ENCODE results near the gene ZNF292. TPM values are rescaled to one million over a fixed set of nuclear protein-coding genes. Genes with fewer than 3 reads are reported as not detected.

Gene ZNF292
- total and polyA plus RNA-seq, 10 of the 15 experiments (the other 5 are each of a cell fraction or from before 2014, with no cell fraction given): 11.1 to 57.6 (median 30.6) TPM

DNA sequence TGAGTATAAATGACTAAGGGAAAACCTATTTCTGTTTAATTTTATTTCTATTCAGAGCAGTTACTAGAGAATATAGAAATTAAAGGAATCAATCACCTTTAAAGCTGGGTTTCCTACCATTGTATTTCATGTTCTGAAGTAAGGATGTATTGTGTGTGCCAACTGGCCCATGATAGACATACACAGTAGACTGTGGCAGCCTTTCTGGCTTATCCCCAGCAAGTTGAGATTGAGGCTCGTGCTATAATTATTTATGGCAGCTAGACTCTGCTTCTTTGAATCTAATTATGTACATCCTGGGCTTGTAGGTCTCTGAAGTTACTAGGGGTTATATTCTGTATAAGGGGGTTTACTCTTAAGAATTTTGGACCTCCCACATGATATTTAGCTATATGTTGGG lies 44.4 kb downstream of the ZNF292 start (continued):
- TF ChIP-seq, protein P1, sequence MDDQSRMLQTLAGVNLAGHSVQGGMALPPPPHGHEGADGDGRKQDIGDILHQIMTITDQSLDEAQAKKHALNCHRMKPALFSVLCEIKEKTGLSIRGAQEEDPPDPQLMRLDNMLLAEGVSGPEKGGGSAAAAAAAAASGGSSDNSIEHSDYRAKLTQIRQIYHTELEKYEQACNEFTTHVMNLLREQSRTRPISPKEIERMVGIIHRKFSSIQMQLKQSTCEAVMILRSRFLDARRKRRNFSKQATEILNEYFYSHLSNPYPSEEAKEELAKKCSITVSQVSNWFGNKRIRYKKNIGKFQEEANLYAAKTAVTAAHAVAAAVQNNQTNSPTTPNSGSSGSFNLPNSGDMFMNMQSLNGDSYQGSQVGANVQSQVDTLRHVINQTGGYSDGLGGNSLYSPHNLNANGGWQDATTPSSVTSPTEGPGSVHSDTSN (IDR thresholded peaks at IDR 0.05; ENCODE audit: insufficient replicate concordance, low read depth, low read length): no peak
- TF ChIP-seq, protein P2, sequence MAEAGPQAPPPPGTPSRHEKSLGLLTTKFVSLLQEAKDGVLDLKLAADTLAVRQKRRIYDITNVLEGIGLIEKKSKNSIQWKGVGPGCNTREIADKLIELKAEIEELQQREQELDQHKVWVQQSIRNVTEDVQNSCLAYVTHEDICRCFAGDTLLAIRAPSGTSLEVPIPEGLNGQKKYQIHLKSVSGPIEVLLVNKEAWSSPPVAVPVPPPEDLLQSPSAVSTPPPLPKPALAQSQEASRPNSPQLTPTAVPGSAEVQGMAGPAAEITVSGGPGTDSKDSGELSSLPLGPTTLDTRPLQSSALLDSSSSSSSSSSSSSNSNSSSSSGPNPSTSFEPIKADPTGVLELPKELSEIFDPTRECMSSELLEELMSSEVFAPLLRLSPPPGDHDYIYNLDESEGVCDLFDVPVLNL (IDR thresholded peaks at IDR 0.05; ENCODE audit: low read depth, low read length): no peak
- no peak for TF ChIP-seq PRDM15 (CRISPR knock-in tag; IDR thresholded peaks at IDR 0.05)
- TF ChIP-seq, protein P3, sequence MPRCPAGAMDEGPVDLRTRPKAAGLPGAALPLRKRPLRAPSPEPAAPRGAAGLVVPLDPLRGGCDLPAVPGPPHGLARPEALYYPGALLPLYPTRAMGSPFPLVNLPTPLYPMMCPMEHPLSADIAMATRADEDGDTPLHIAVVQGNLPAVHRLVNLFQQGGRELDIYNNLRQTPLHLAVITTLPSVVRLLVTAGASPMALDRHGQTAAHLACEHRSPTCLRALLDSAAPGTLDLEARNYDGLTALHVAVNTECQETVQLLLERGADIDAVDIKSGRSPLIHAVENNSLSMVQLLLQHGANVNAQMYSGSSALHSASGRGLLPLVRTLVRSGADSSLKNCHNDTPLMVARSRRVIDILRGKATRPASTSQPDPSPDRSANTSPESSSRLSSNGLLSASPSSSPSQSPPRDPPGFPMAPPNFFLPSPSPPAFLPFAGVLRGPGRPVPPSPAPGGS (IDR thresholded peaks at IDR 0.05; ENCODE audit: borderline replicate concordance, insufficient read depth, low read depth, low read length, poor library complexity, severe bottlenecking): no peak
- TF ChIP-seq, protein P4, sequence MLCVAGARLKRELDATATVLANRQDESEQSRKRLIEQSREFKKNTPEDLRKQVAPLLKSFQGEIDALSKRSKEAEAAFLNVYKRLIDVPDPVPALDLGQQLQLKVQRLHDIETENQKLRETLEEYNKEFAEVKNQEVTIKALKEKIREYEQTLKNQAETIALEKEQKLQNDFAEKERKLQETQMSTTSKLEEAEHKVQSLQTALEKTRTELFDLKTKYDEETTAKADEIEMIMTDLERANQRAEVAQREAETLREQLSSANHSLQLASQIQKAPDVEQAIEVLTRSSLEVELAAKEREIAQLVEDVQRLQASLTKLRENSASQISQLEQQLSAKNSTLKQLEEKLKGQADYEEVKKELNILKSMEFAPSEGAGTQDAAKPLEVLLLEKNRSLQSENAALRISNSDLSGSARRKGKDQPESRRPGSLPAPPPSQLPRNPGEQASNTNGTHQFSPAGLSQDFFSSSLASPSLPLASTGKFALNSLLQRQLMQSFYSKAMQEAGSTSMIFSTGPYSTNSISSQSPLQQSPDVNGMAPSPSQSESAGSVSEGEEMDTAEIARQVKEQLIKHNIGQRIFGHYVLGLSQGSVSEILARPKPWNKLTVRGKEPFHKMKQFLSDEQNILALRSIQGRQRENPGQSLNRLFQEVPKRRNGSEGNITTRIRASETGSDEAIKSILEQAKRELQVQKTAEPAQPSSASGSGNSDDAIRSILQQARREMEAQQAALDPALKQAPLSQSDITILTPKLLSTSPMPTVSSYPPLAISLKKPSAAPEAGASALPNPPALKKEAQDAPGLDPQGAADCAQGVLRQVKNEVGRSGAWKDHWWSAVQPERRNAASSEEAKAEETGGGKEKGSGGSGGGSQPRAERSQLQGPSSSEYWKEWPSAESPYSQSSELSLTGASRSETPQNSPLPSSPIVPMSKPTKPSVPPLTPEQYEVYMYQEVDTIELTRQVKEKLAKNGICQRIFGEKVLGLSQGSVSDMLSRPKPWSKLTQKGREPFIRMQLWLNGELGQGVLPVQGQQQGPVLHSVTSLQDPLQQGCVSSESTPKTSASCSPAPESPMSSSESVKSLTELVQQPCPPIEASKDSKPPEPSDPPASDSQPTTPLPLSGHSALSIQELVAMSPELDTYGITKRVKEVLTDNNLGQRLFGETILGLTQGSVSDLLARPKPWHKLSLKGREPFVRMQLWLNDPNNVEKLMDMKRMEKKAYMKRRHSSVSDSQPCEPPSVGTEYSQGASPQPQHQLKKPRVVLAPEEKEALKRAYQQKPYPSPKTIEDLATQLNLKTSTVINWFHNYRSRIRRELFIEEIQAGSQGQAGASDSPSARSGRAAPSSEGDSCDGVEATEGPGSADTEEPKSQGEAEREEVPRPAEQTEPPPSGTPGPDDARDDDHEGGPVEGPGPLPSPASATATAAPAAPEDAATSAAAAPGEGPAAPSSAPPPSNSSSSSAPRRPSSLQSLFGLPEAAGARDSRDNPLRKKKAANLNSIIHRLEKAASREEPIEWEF (IDR thresholded peaks at IDR 0.05; ENCODE audit: insufficient replicate concordance, low read depth, low read length): no peak
- no peak for TF ChIP-seq FOS (IDR thresholded peaks at IDR 0.05; ENCODE audit: borderline replicate concordance, extremely low read depth, insufficient read length)
- no peak for TF ChIP-seq POLR2A (IDR thresholded peaks at IDR 0.05; ENCODE audit: low read depth, low read length)
- TF ChIP-seq JUND (IDR thresholded peaks at IDR 0.05; ENCODE audit: low read depth, low read length): no peak
- TF ChIP-seq, protein P5, sequence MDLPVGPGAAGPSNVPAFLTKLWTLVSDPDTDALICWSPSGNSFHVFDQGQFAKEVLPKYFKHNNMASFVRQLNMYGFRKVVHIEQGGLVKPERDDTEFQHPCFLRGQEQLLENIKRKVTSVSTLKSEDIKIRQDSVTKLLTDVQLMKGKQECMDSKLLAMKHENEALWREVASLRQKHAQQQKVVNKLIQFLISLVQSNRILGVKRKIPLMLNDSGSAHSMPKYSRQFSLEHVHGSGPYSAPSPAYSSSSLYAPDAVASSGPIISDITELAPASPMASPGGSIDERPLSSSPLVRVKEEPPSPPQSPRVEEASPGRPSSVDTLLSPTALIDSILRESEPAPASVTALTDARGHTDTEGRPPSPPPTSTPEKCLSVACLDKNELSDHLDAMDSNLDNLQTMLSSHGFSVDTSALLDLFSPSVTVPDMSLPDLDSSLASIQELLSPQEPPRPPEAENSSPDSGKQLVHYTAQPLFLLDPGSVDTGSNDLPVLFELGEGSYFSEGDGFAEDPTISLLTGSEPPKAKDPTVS (IDR thresholded peaks at IDR 0.05; ENCODE audit: low read depth, low read length): no peak
- no peak for TF ChIP-seq SMARCA5 (IDR thresholded peaks at IDR 0.05)
- TF ChIP-seq CEBPB (IDR thresholded peaks at IDR 0.05; ENCODE audit: borderline replicate concordance in 1 of 2, low read depth in 2 of 2, low read length in 2 of 2): no peak
- no peak for TF ChIP-seq BRCA1 (IDR thresholded peaks at IDR 0.05; ENCODE audit: low read depth, low read length)
